A673 (cell line): ENCODE data around the gene NDFIP2. TPM values are rescaled to one million over a fixed set of nuclear protein-coding genes. Genes with fewer than 3 reads are reported as not detected.

Experiments used
- BruUV-seq: library from RNA; stranded (reverse); fragments of 400-500 nt; replicated peaks from 2 replicates; lab custom pipeline; 2021; lab: Mats Ljungman, UMichigan
- CTCF ChIA-PET: fragments of 300-600 bp; sonication (Branson Sonifier 250); formaldehyde crosslinking; loops from one replicate; lab custom pipeline; 2022; ENCODE audit warnings: antibody characterized with exemption; lab: Charles Lee
- POLR2A ChIA-PET: fragments of 300-600 bp; sonication (Branson Sonifier 250); formaldehyde crosslinking; loops from one replicate; lab custom pipeline; 2022; ENCODE audit warnings: antibody characterized with exemption; ENCODE audit not compliant: low non-redundant PET; lab: Charles Lee
- DNase-seq: peaks from one replicate; pipeline ENCODE4 v3.0.0-alpha.2; 2015; ENCODE audit warnings: low spot score
- H3K27ac ChIP-seq: fragments of 200-600 bp; sonication (generic); 2 replicates; pipeline ENCODE4 v1.5.1; 2016; ENCODE audit warnings: mixed run types, low read depth, mild to moderate bottlenecking, mixed read lengths, antibody characterized with exemption, low read length; ENCODE audit not compliant: poor library complexity, severe bottlenecking
- H3K27me3 ChIP-seq: fragments of 200-600 bp; sonication (generic); replicated peaks from 2 replicates; pipeline ENCODE4 v1.6.1; 2017; ENCODE audit warnings: mixed run types, low read depth, mild to moderate bottlenecking, mixed read lengths, antibody characterized with exemption, low read length; ENCODE audit not compliant: insufficient read depth, poor library complexity
- H3K36me3 ChIP-seq: fragments of 200-600 bp; sonication (generic); 2 replicates; pipeline ENCODE4 v1.6.1; 2016; ENCODE audit warnings: mixed run types, mild to moderate bottlenecking, mixed read lengths, antibody characterized with exemption, low read length; ENCODE audit not compliant: insufficient read depth, poor library complexity, severe bottlenecking
- H3K4me1 ChIP-seq: fragments of 200-600 bp; sonication (generic); 2 replicates; pipeline ENCODE4 v1.6.1; 2017; ENCODE audit warnings: mixed run types, mild to moderate bottlenecking, mixed read lengths, antibody characterized with exemption, low read length; ENCODE audit not compliant: insufficient read depth, poor library complexity, severe bottlenecking
- H3K4me3 ChIP-seq: fragments of 200-600 bp; sonication (generic); 2 replicates; pipeline ENCODE4 v1.5.1; 2016; ENCODE audit warnings: low read depth, mixed run types, mild to moderate bottlenecking, mixed read lengths, low read length; ENCODE audit not compliant: poor library complexity, severe bottlenecking
- H3K9me3 ChIP-seq: fragments of 200-600 bp; sonication (generic); 2 replicates; pipeline ENCODE4 v1.6.1; 2016; ENCODE audit warnings: mixed run types, low read depth, mild to moderate bottlenecking, mixed read lengths, antibody characterized with exemption, low read length; ENCODE audit not compliant: poor library complexity, severe bottlenecking
- EZH2 ChIP-seq: fragments of 200-600 bp; sonication (generic); IDR thresholded peaks from 2 replicates; pipeline ENCODE4 v1.6.1; 2017; ENCODE audit warnings: borderline replicate concordance, low read depth, mild to moderate bottlenecking, mixed read lengths, antibody characterized with exemption, low read length; ENCODE audit not compliant: poor library complexity, severe bottlenecking
- intact Hi-C: fragments of 100-400 bp; cut with micrococcal nuclease; formaldehyde crosslinking; loops from one replicate; pipeline ENCODE4 v1.10.0; 2022; ENCODE audit not compliant: unreplicated experiment
- total RNA-seq: library from RNA; stranded (reverse); gene quantifications from 2 replicates; pipeline ENCODE4 v1.2.3, GENCODE V29; 2021
- TF ChIP-seq, protein P1 (sequence below): fragments of 300-800, 200-600 bp; sonication (generic); conservative IDR thresholded peaks from 2 replicates; pipeline ENCODE4 v1.5.1; 2017; ENCODE audit warnings: low read depth, mild to moderate bottlenecking, antibody characterized with exemption, low read length, moderate library complexity, mixed read lengths

Gene NDFIP2
- total RNA-seq, 1 experiment from 2014 or later, result 34.0 TPM

GRCh38 chr13:79463604-79464003, 17.4 kb upstream of the NDFIP2 start:
- no peaks in the 10 kb centered on the region for H3K4me1 ChIP-seq
- no peaks in the 10 kb centered on the region for H3K9me3 ChIP-seq
- BruUV-seq, result no TSS peak
- DNase-seq, result no peak
- intact Hi-C loops, result no loop called here
- TF ChIP-seq, protein P1, sequence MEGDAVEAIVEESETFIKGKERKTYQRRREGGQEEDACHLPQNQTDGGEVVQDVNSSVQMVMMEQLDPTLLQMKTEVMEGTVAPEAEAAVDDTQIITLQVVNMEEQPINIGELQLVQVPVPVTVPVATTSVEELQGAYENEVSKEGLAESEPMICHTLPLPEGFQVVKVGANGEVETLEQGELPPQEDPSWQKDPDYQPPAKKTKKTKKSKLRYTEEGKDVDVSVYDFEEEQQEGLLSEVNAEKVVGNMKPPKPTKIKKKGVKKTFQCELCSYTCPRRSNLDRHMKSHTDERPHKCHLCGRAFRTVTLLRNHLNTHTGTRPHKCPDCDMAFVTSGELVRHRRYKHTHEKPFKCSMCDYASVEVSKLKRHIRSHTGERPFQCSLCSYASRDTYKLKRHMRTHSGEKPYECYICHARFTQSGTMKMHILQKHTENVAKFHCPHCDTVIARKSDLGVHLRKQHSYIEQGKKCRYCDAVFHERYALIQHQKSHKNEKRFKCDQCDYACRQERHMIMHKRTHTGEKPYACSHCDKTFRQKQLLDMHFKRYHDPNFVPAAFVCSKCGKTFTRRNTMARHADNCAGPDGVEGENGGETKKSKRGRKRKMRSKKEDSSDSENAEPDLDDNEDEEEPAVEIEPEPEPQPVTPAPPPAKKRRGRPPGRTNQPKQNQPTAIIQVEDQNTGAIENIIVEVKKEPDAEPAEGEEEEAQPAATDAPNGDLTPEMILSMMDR, result no peak
- no peak overlapping the region for H3K4me3 ChIP-seq
- POLR2A ChIA-PET, result no interaction called here
- H3K27ac ChIP-seq, result no peak overlapping the region
- CTCF ChIA-PET, result no interaction called here
- no peaks in the 10 kb centered on the region for H3K27me3 ChIP-seq
- no peaks in the 10 kb centered on the region for H3K36me3 ChIP-seq

- TF ChIP-seq, protein P1, result no peak
- no peak for TF ChIP-seq EZH2
- H3K27me3 ChIP-seq, result no peaks in the 10 kb centered on the region
- H3K9me3 ChIP-seq, result no peaks in the 10 kb centered on the region
- H3K4me3 ChIP-seq, result no peak overlapping the region
- H3K27ac ChIP-seq, result no peak overlapping the region
- ChIA-PET CTCF (no interaction called here), POLR2A (no interaction called here)
- no peak for DNase-seq
- H3K4me1 ChIP-seq, result no peaks in the 10 kb centered on the region
- intact Hi-C loops, result no loop called here
- BruUV-seq, result no TSS peak
- no peaks in the 10 kb centered on the region for H3K36me3 ChIP-seq
These were observed 14.1 kb upstream of the NDFIP2 start for GRCh38 chr13:79466872-79467271.

GRCh38 chr13:79468402-79468801, 12.6 kb upstream of the NDFIP2 start:
- no peaks in the 10 kb centered on the region for H3K27me3 ChIP-seq
- TF ChIP-seq EZH2, result no peak
- H3K9me3 ChIP-seq, result no peaks in the 10 kb centered on the region
- H3K27ac ChIP-seq, result no peak overlapping the region
- H3K4me1 ChIP-seq, result no peaks in the 10 kb centered on the region
- CTCF ChIA-PET, result no interaction called here
- intact Hi-C loops, result no loop called here
- POLR2A ChIA-PET, result no interaction called here
- H3K4me3 ChIP-seq, result no peak overlapping the region
- DNase-seq, result no peak
- no peaks in the 10 kb centered on the region for H3K36me3 ChIP-seq
- no TSS peak for BruUV-seq

GRCh38 chr13:79468819-79469218, 12.1 kb upstream of the NDFIP2 start:
- no peaks in the 10 kb centered on the region for H3K36me3 ChIP-seq
- no peak for DNase-seq
- ChIA-PET POLR2A (no interaction called here), CTCF (no interaction called here)
- intact Hi-C loops, result no loop called here
- BruUV-seq, result no TSS peak
- no peaks in the 10 kb centered on the region for H3K27me3 ChIP-seq
- H3K4me1 ChIP-seq, result no peaks in the 10 kb centered on the region
- TF ChIP-seq, protein P1, result no peak
- TF ChIP-seq EZH2, result no peak
- no peak overlapping the region for H3K4me3 ChIP-seq
- no peak overlapping the region for H3K27ac ChIP-seq
- H3K9me3 ChIP-seq, result no peaks in the 10 kb centered on the region
